Cortex of kidney (tissue), 1 donor: ENCODE measurements around the gene USP36.

Experiments
- DNase-seq: peaks from one replicate; lab custom pipeline; 2025; lab: John Stamatoyannopoulos, UW

The USP36 gene

GRCh38 chr17:78838574-78839005, 2.0 kb downstream of the USP36 start:
- DNase-seq: no peak

GRCh38 chr17:78836420-78837021, 4.1 kb downstream of the USP36 start:
- no peak for DNase-seq

- no peak for DNase-seq
Observed at GRCh38 chr17:78834571-78834970, 6.0 kb downstream of the USP36 start.

- no peak for DNase-seq
Observed at GRCh38 chr17:78832541-78832810, 8.1 kb downstream of the USP36 start.

- DNase-seq: no peak
Observed at GRCh38 chr17:78831688-78832540, 8.7 kb downstream of the USP36 start.

GRCh38 chr17:78829477-78829876, 11.1 kb downstream of the USP36 start:
- no peak for DNase-seq

GRCh38 chr17:78828470-78829185, 12.0 kb downstream of the USP36 start:
- DNase-seq: no peak

GRCh38 chr17:78826836-78827509, 13.6 kb downstream of the USP36 start:
- DNase-seq: no peak

GRCh38 chr17:78826421-78826820, 14.2 kb downstream of the USP36 start:
- DNase-seq: no peak

- DNase-seq: no peak
Observed at GRCh38 chr17:78825696-78826095, 14.9 kb downstream of the USP36 start.

- DNase-seq: no peak
Observed at GRCh38 chr17:78824240-78824639, 16.4 kb downstream of the USP36 start.

- DNase-seq: no peak
Observed at GRCh38 chr17:78823282-78824046, 17.1 kb downstream of the USP36 start.

- no peak for DNase-seq
Observed at GRCh38 chr17:78822552-78822951, 18.1 kb downstream of the USP36 start.

- DNase-seq: no peak
Observed at GRCh38 chr17:78821961-78822360, 18.7 kb downstream of the USP36 start.

- no peak for DNase-seq
Observed at GRCh38 chr17:78820841-78821240, 19.8 kb downstream of the USP36 start.

GRCh38 chr17:78819806-78820792, 20.5 kb downstream of the USP36 start:
- no peak for DNase-seq

- DNase-seq: no peak
Observed at GRCh38 chr17:78819402-78819801, 21.2 kb downstream of the USP36 start.

- no peak for DNase-seq
Observed at GRCh38 chr17:78818932-78819331, 21.7 kb downstream of the USP36 start.

- no peak for DNase-seq
Observed at GRCh38 chr17:78818152-78818846, 22.3 kb downstream of the USP36 start.

- no peak for DNase-seq
Observed at GRCh38 chr17:78817123-78817522, 23.5 kb downstream of the USP36 start.
